Measurements from ENCODE around the gene SERPINE2. TPM values are rescaled to one million over a fixed set of nuclear protein-coding genes. Genes with fewer than 3 reads are reported as not detected.

Gene SERPINE2
- total and polyA plus RNA-seq, 2 donors (not counting 3 experiments of a cell fraction or from before 2014, with no cell fraction given), result 4.0 to 8.8 TPM

DNA sequence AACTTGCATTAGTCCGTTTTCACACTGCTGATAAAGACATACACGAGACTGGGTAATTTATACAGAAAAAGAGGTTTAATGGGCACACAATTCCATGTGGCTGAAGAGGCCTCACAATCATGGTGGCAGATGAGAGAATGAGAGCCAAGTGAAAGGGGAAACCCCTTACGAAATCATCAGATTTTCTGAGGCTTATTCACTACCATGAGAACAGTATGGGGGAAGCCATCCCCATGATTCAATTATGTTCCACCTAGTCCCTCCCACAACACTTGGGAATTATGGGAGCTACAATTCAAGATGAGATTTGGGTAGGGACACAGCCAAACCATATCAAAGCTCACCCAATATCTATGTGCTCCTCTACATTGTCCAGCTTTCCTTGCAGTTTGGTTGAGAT lies 16.0 kb upstream of the SERPINE2 start:
- no peak overlapping the region for H3K9ac ChIP-seq (replicated peaks; ENCODE audit: extremely low read depth, insufficient read depth, low read length)
- H3K27ac ChIP-seq (ENCODE audit: insufficient read depth, low read depth, low read length), result no peak overlapping the region
- FAIRE-seq (no peak), DNase-seq (ENCODE audit: low read depth, low spot score) (no peak)
- no peak overlapping the region for H2AFZ ChIP-seq (ENCODE audit: low read depth, low read length)
- BruUV-seq (replicated peaks), result no TSS peak
- no peaks in the 10 kb centered on the region for H3K9me3 ChIP-seq (replicated peaks; ENCODE audit: control insufficient read depth, insufficient read depth, low read length)
- ChIA-PET POLR2A (no interaction called here), CTCF (interaction anchor here (0.8 to 0.9 kb wide), 2 partner anchors 61 to 229 kb away, joined by 3 to 4 read pairs; no protein-coding TSS in a partner anchor)
- intact Hi-C loops (cut with micrococcal nuclease) (no loop called here), dilution Hi-C loops (cut with MboI; ENCODE audit: extremely low pct_ligation_motif_present, low sequenced_read_pairs) (no loop called here)
- H3K36me3 ChIP-seq (ENCODE audit: control insufficient read depth in 2 of 2, extremely low read depth in 1 of 2, insufficient read depth in 2 of 2, low read length in 2 of 2), result no peaks in the 10 kb centered on the region
- H3K4me1 ChIP-seq (ENCODE audit: control insufficient read depth, extremely low read depth, insufficient read depth, low read length), result no peaks in the 10 kb centered on the region
- H3K79me2 ChIP-seq (ENCODE audit: control insufficient read depth, insufficient read depth, low read length), result no peaks in the 10 kb centered on the region
- no peaks in the 10 kb centered on the region for H4K20me1 ChIP-seq (replicated peaks; ENCODE audit: control insufficient read depth, extremely low read depth, insufficient read depth, low read length)
- no peaks in the 10 kb centered on the region for H3K9me1 ChIP-seq (replicated peaks; ENCODE audit: control insufficient read depth, extremely low read depth, insufficient read depth, low read length)
- no peak overlapping the region for H3K4me3 ChIP-seq (replicated peaks in 1 of 3; ENCODE audit: insufficient read depth in 1 of 3, low read depth in 1 of 3, low read length in 3 of 3)
- no peak for TF ChIP-seq JUN (IDR thresholded peaks at IDR 0.05; ENCODE audit: borderline replicate concordance, insufficient read depth, insufficient read length, low read depth)
- no peak overlapping the region for H3K4me2 ChIP-seq (ENCODE audit: insufficient read depth, low read length)
- peaks cover 3 to 6% of the 10 kb centered on the region in 2 experiments for H3K27me3 ChIP-seq (ENCODE audit: control insufficient read depth in 2 of 2, insufficient read depth in 2 of 2, low read length in 2 of 2)

- dilution Hi-C loops (cut with MboI; ENCODE audit: extremely low pct_ligation_motif_present, low sequenced_read_pairs), result no loop called here
- CTCF ChIA-PET, result no interaction called here
Observed at GRCh38 chr2:224046752-224047151, 7.7 kb upstream of the SERPINE2 start.

More at GRCh38 chr2:224046752-224047151, 7.7 kb upstream of the SERPINE2 start:
- BruUV-seq (replicated peaks), result no TSS peak
- H3K9ac ChIP-seq (replicated peaks; ENCODE audit: extremely low read depth, insufficient read depth, low read length), result no peak overlapping the region
- DNase-seq (ENCODE audit: low read depth, low spot score) (no peak), FAIRE-seq (no peak)
- no peak for TF ChIP-seq POLR2AphosphoS5 (IDR thresholded peaks at IDR 0.05; ENCODE audit: insufficient read depth, low read depth, low read length)
- no peak for TF ChIP-seq FOS (IDR thresholded peaks at IDR 0.05; ENCODE audit: borderline replicate concordance, insufficient read depth, low read length)
- no peak for TF ChIP-seq MYC (IDR thresholded peaks at IDR 0.05; ENCODE audit: low read depth, low read length)
- no peak for TF ChIP-seq POLR2A (IDR thresholded peaks at IDR 0.05; ENCODE audit: low read depth, low read length)
- no peak for TF ChIP-seq GATA2 (IDR thresholded peaks at IDR 0.05; ENCODE audit: insufficient read depth, insufficient read length, low read depth, low read length)
- no peak for TF ChIP-seq EZH2 (IDR thresholded peaks at IDR 0.05; ENCODE audit: borderline replicate concordance, low read depth, low read length, severe bottlenecking)
- TF ChIP-seq CTCF (IDR thresholded peaks at IDR 0.05; ENCODE audit: extremely low read depth in 1 of 2, insufficient read depth in 1 of 2, low read depth in 1 of 2, low read length in 2 of 2), result no peak
- TF ChIP-seq JUN (IDR thresholded peaks at IDR 0.05; ENCODE audit: borderline replicate concordance, insufficient read depth, insufficient read length, low read depth), result no peak
- TF ChIP-seq, protein P1, sequence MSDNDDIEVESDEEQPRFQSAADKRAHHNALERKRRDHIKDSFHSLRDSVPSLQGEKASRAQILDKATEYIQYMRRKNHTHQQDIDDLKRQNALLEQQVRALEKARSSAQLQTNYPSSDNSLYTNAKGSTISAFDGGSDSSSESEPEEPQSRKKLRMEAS (IDR thresholded peaks at IDR 0.05; ENCODE audit: insufficient read depth, insufficient read length), result no peak
- H3K9me3 ChIP-seq (replicated peaks; ENCODE audit: control insufficient read depth, insufficient read depth, low read length), result no peaks in the 10 kb centered on the region
- no peaks in the 10 kb centered on the region for H3K36me3 ChIP-seq (ENCODE audit: control insufficient read depth in 2 of 2, extremely low read depth in 1 of 2, insufficient read depth in 2 of 2, low read length in 2 of 2)
- no peak overlapping the region for H3K27ac ChIP-seq (ENCODE audit: insufficient read depth, low read depth, low read length)
- H3K27me3 ChIP-seq (ENCODE audit: control insufficient read depth in 2 of 2, insufficient read depth in 2 of 2, low read length in 2 of 2), result peaks cover 16 to 26% of the 10 kb centered on the region in 2 experiments
- H3K9me1 ChIP-seq (replicated peaks; ENCODE audit: control insufficient read depth, extremely low read depth, insufficient read depth, low read length), result no peaks in the 10 kb centered on the region
- intact Hi-C loops (cut with micrococcal nuclease), result no loop called here
- no peak overlapping the region for H3K4me3 ChIP-seq (replicated peaks in 1 of 3; ENCODE audit: insufficient read depth in 1 of 3, low read depth in 1 of 3, low read length in 3 of 3)
- H3K4me2 ChIP-seq (ENCODE audit: insufficient read depth, low read length), result no peak overlapping the region
- H3K79me2 ChIP-seq (ENCODE audit: control insufficient read depth, insufficient read depth, low read length), result no peaks in the 10 kb centered on the region
- no peak overlapping the region for H2AFZ ChIP-seq (ENCODE audit: low read depth, low read length)
- POLR2A ChIA-PET, result no interaction called here
- H3K4me1 ChIP-seq (ENCODE audit: control insufficient read depth, extremely low read depth, insufficient read depth, low read length), result no peaks in the 10 kb centered on the region
- H4K20me1 ChIP-seq (replicated peaks; ENCODE audit: control insufficient read depth, extremely low read depth, insufficient read depth, low read length), result no peaks in the 10 kb centered on the region

Measured in endothelial cell of umbilical vein (primary cell).